Parathyroid adenoma (tissue), 2 donors: ENCODE data around the gene CD44.

Source experiments
- H2AFZ ChIP-seq: fragments of 300-600 bp; sonication (generic); one replicate; pipeline ENCODE4 v1.7.0; 2017; ENCODE audit warnings: antibody characterized with exemption, mild to moderate bottlenecking
- H3K27ac ChIP-seq: fragments of 300-600 bp; sonication (generic); one replicate; pipeline ENCODE4 v1.7.0; 2017
- H3K27me3 ChIP-seq: fragments of 300-600 bp; sonication (generic); one replicate; pipeline ENCODE4 v1.7.0; 2017; ENCODE audit warnings: low read length; ENCODE audit not compliant: control insufficient read depth, insufficient read depth
- H3K36me3 ChIP-seq: fragments of 300-600 bp; sonication (generic); one replicate; pipeline ENCODE4 v1.7.0; 2017; ENCODE audit warnings: low read length; ENCODE audit not compliant: control insufficient read depth, insufficient read depth
- H3K4me1 ChIP-seq: fragments of 300-600 bp; sonication (generic); one replicate; pipeline ENCODE4 v1.7.0; 2017; ENCODE audit warnings: control low read depth
- H3K4me2 ChIP-seq: fragments of 300-600 bp; sonication (generic); one replicate; pipeline ENCODE4 v1.7.0; 2017; ENCODE audit warnings: low read length
- H3K4me3 ChIP-seq: fragments of 300-600 bp; sonication (generic); one replicate; pipeline ENCODE4 v1.7.0; 2017; ENCODE audit warnings: low read depth, low read length
- H3K79me2 ChIP-seq: fragments of 300-600 bp; sonication (generic); one replicate; pipeline ENCODE4 v1.7.0; 2017; ENCODE audit warnings: control low read depth
- H3K9ac ChIP-seq: fragments of 300-600 bp; sonication (generic); one replicate; pipeline ENCODE4 v1.7.0; 2017; ENCODE audit warnings: mild to moderate bottlenecking
- H3K9me3 ChIP-seq: fragments of 300-600 bp; sonication (generic); one replicate; pipeline ENCODE4 v1.7.0; 2017; ENCODE audit warnings: low read length; ENCODE audit not compliant: control insufficient read depth
- CTCF ChIP-seq: fragments of 300-600 bp; sonication (generic); IDR thresholded peaks from one replicate; pipeline ENCODE4 v1.7.0; 2017; ENCODE audit warnings: antibody characterized with exemption, mild to moderate bottlenecking
- donor health status: primary hyperparathyroidism.

The CD44 gene

GRCh38 chr11:35102267-35102666 lies 36.7 kb upstream of the CD44 start:
- H3K36me3 ChIP-seq: no peaks in the 10 kb centered on the region
- no peaks in the 10 kb centered on the region for H3K9me3 ChIP-seq
- no peak overlapping the region for H2AFZ ChIP-seq
- no peaks in the 10 kb centered on the region for H3K79me2 ChIP-seq
- H3K4me2 ChIP-seq: no peak overlapping the region
- H3K27me3 ChIP-seq: no peaks in the 10 kb centered on the region
- no peak overlapping the region for H3K9ac ChIP-seq
- no peaks in the 10 kb centered on the region for H3K4me1 ChIP-seq
- H3K4me3 ChIP-seq: no peak overlapping the region
- H3K27ac ChIP-seq: no peak overlapping the region
- no peak for TF ChIP-seq CTCF

- Histone ChIP-seq H3K9ac (no peak overlapping the region), H3K4me1 (no peaks in the 10 kb centered on the region), H3K4me3 (no peak overlapping the region), H3K27me3 (no peaks in the 10 kb centered on the region), H3K36me3 (no peaks in the 10 kb centered on the region), H3K27ac (no peak overlapping the region), H3K79me2 (no peaks in the 10 kb centered on the region), H2AFZ (no peak overlapping the region), H3K4me2 (no peak overlapping the region), H3K9me3 (no peaks in the 10 kb centered on the region)
- no peak for TF ChIP-seq CTCF
These were observed 35.4 kb upstream of the CD44 start for GRCh38 chr11:35103366-35104208.

GRCh38 chr11:35104655-35105054 lies 34.3 kb upstream of the CD44 start:
- H3K4me2 ChIP-seq: no peak overlapping the region

GRCh38 chr11:35105319-35106079 lies 33.5 kb upstream of the CD44 start:
- no peaks in the 10 kb centered on the region for H3K27me3 ChIP-seq
- no peak overlapping the region for H3K4me3 ChIP-seq
- no peaks in the 10 kb centered on the region for H3K36me3 ChIP-seq
- no peak overlapping the region for H3K27ac ChIP-seq
- TF ChIP-seq CTCF: no peak
- no peak overlapping the region for H2AFZ ChIP-seq
- H3K4me2 ChIP-seq: no peak overlapping the region
- no peaks in the 10 kb centered on the region for H3K9me3 ChIP-seq
- no peaks in the 10 kb centered on the region for H3K4me1 ChIP-seq
- no peaks in the 10 kb centered on the region for H3K79me2 ChIP-seq
- H3K9ac ChIP-seq: no peak overlapping the region

More at GRCh38 chr11:35104655-35105054, 34.3 kb upstream of the CD44 start:
- no peak overlapping the region for H2AFZ ChIP-seq
- no peaks in the 10 kb centered on the region for H3K9me3 ChIP-seq
- H3K79me2 ChIP-seq: no peaks in the 10 kb centered on the region
- TF ChIP-seq CTCF: no peak
- no peak overlapping the region for H3K4me3 ChIP-seq
- H3K27ac ChIP-seq: no peak overlapping the region
- H3K9ac ChIP-seq: no peak overlapping the region
- no peaks in the 10 kb centered on the region for H3K27me3 ChIP-seq
- no peaks in the 10 kb centered on the region for H3K36me3 ChIP-seq
- H3K4me1 ChIP-seq: no peaks in the 10 kb centered on the region
